Activated CD4-positive, alpha-beta T cell treated with anti-CD3 and anti-CD28 coated beads for 1 hour (primary cell): ENCODE measurements around the gene CEP170B.
"Not testable (repeated sequence)": the region's sequence is repeated elsewhere in the genome, so short reads cannot be mapped to it uniquely, and the experiment has no call there.

Experiments used
- DNase-seq: peaks from one replicate; pipeline ENCODE4 v3.0.0-alpha.2; 2020

The CEP170B gene

GRCh38 chr14:104892531-104893434 lies 27.7 kb downstream of the CEP170B start:
- DNase-seq = no peak

GRCh38 chr14:104893435-104894207 lies 28.6 kb downstream of the CEP170B start:
- DNase-seq = no peak

GRCh38 chr14:104894331-104895206 lies 29.5 kb downstream of the CEP170B start:
- no peak for DNase-seq

GRCh38 chr14:104895207-104895785 lies 30.2 kb downstream of the CEP170B start:
- no peak for DNase-seq

GRCh38 chr14:104895786-104896661 lies 31.0 kb downstream of the CEP170B start:
- no peak for DNase-seq

GRCh38 chr14:104897330-104898194 lies 32.5 kb downstream of the CEP170B start:
- DNase-seq = no peak

- no peak for DNase-seq
These were observed 33.1 kb downstream of the CEP170B start for GRCh38 chr14:104898195-104898558.

- DNase-seq = no peak
These were observed 33.9 kb downstream of the CEP170B start for GRCh38 chr14:104898870-104899510.

- DNase-seq = no peak
These were observed 34.7 kb downstream of the CEP170B start for GRCh38 chr14:104899781-104900180.

GRCh38 chr14:104900639-104901512 lies 35.8 kb downstream of the CEP170B start:
- no peak for DNase-seq

GRCh38 chr14:104903990-104904389 lies 38.9 kb downstream of the CEP170B start:
- no peak for DNase-seq

GRCh38 chr14:104904650-104905578 lies 39.8 kb downstream of the CEP170B start:
- DNase-seq = not testable (repeated sequence)

GRCh38 chr14:104905579-104905933 lies 40.5 kb downstream of the CEP170B start:
- not testable (repeated sequence) for DNase-seq

GRCh38 chr14:104908303-104908702 lies 43.2 kb downstream of the CEP170B start:
- no peak for DNase-seq

- DNase-seq = no peak
These were observed 47.0 kb downstream of the CEP170B start for GRCh38 chr14:104912053-104912452.

- no peak for DNase-seq
These were observed 48.4 kb downstream of the CEP170B start for GRCh38 chr14:104913435-104913834.

- no peak for DNase-seq
These were observed 52.0 kb downstream of the CEP170B start for GRCh38 chr14:104917116-104917515.

GRCh38 chr14:104917993-104918392 lies 52.9 kb downstream of the CEP170B start:
- no peak for DNase-seq
